Stimulated activated naive CD8-positive, alpha-beta T cell treated with anti-CD3 and anti-CD28 coated beads, Interleukin-15, Interleukin-2, amounts not matched to agents 100 ng/mL and 50 ng/mL, for 24 hours (primary cell): ENCODE data around the gene FRMD8.
"Not testable (repeated sequence)": the region's sequence is repeated elsewhere in the genome, so short reads cannot be mapped to it uniquely, and the experiment has no call there.

Source experiments
- H3K27ac Mint-ChIP-seq: one replicate; pipeline ENCODE4 v1.8.0; 2021; ENCODE audit warnings: mild to moderate bottlenecking, mixed read lengths
- H3K27me3 Mint-ChIP-seq: one replicate; pipeline ENCODE4 v1.8.0; 2021; ENCODE audit warnings: mixed read lengths
- H3K36me3 Mint-ChIP-seq: one replicate; pipeline ENCODE4 v1.8.0; 2021; ENCODE audit warnings: low read depth, mixed read lengths
- H3K4me1 Mint-ChIP-seq: one replicate; pipeline ENCODE4 v1.8.0; 2021; ENCODE audit warnings: low read depth, mixed read lengths
- H3K4me3 Mint-ChIP-seq: one replicate; pipeline ENCODE4 v1.8.0; 2021; ENCODE audit warnings: mild to moderate bottlenecking, mixed read lengths
- H3K9me3 Mint-ChIP-seq: one replicate; pipeline ENCODE4 v1.8.0; 2021; ENCODE audit warnings: mixed read lengths

FRMD8 gene

DNA sequence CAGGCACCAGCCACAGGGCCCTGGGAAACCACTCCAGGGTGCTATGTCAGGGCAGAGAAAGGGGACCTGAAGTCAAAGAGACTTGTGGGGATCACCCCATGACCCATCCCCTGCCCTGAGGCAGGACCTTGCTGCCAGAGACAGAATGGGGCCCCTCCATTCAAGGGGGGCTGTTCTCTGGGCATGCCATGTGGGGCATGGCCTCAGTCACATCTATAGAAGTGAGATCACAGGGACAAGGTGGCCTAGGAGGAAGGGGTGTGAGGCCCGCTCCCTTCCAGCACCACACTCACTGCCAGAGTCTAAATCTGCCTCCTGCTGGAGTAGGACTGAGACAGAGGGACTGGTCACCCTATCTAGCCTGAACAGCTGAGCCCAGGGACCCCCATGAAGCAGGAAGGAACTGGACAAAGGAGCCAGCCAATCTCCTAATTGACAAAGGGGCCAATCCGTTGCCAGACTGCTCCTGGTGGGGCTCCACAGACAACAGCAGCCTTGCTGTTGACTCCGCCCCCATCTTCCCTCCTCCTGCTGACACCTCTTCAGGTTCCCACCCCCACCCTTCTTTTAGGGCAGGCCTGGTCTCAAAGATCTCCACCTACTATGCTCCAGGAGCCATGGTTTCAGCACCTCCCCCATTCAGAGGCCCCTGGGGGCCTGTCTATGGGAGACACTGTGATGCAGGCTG, 62.1 kb downstream of the FRMD8 start:
- Mint-ChIP-seq H3K27ac (peak overlapping the region; percentile 52), H3K4me1 (peaks cover 28% of the 10 kb centered on the region), H3K27me3 (no peaks in the 10 kb centered on the region), H3K36me3 (peaks cover 12% of the 10 kb centered on the region), H3K9me3 (no peaks in the 10 kb centered on the region), H3K4me3 (no peak overlapping the region)

DNA sequence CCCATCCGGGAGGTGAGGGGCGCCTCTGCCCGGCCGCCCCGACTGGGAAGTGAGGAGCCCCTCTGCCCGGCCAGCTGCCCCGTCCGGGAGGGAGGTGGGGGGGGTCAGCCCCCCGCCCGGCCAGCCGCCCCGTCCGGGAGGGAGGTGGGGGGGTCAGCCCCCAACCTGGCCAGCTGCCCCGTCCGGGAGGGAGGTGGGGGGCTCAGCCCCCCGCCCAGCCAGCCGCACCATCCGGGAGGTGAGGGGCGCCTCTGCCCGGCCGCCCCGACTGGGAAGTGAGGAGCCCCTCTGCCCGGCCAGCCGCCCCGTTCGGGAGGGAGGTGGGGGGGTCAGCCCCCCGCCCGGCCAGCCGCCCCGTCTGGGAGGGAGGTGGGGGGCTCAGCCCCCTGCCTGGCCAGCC, 64.9 kb downstream of the FRMD8 start:
- H3K4me1 Mint-ChIP-seq: peaks cover 41% of the 10 kb centered on the region
- not testable (repeated sequence) for H3K27me3 Mint-ChIP-seq, H3K27ac Mint-ChIP-seq, H3K9me3 Mint-ChIP-seq, H3K36me3 Mint-ChIP-seq, H3K4me3 Mint-ChIP-seq

DNA sequence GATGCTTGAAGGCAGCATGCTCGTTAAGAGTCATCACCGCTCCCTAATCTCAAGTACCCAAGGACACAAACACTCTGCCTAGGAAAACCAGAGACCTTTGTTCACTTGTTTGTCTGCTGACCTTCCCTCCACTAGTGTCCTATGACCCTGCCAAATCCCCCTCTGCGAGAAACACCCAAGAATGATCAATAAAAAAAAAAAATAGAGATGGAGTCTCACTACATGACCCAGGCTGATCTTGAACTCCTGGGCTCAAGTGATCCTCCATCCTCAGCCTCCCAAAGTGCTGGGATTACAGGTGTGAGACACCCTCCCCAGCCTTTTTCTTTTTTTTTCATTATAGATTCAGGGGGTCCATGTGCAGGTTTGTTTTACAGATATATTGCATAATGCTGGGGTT, 65.8 kb downstream of the FRMD8 start:
- H3K27ac Mint-ChIP-seq, H3K36me3 Mint-ChIP-seq, H3K9me3 Mint-ChIP-seq, H3K4me3 Mint-ChIP-seq, H3K27me3 Mint-ChIP-seq: not testable (repeated sequence)
- H3K4me1 Mint-ChIP-seq: peaks cover 47% of the 10 kb centered on the region

DNA sequence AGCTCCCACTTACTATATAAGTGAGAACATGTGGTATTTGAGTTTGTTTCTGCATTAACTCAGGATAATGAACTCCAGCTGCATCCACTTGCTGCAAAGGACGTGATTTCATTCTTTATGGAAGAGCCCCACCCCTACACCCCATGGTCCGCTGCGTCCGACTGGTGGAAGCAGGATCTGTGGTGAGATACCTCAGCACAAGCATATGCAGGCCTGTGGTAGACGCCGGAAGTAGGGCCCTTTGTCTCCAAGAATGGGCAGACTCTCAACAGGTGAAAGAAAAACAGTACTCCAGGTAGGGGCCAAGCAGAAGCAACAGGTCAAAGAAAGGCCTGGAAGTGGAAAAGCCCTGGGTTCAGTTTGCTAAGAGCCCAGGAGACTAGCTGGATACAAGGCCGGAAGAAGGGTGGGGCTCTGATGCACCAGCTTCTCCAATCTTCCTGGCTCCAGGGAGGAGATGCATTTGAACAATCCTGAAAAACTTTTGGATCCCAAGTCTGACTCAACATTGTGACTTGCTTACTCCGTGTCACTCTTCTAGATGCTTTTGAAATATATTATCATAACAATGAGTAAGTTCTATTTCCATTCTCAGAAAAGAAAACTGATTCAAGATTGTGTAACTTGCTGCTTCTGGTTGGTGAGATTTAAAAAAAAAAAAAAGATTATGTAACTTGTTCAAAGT, 66.5 kb downstream of the FRMD8 start:
- no peak overlapping the region for H3K27ac Mint-ChIP-seq
- no peaks in the 10 kb centered on the region for H3K9me3 Mint-ChIP-seq
- H3K27me3 Mint-ChIP-seq: no peaks in the 10 kb centered on the region
- peak overlapping the region; percentile 25 for H3K4me3 Mint-ChIP-seq
- H3K36me3 Mint-ChIP-seq: peaks cover 5% of the 10 kb centered on the region
- peaks cover 43% of the 10 kb centered on the region for H3K4me1 Mint-ChIP-seq

DNA sequence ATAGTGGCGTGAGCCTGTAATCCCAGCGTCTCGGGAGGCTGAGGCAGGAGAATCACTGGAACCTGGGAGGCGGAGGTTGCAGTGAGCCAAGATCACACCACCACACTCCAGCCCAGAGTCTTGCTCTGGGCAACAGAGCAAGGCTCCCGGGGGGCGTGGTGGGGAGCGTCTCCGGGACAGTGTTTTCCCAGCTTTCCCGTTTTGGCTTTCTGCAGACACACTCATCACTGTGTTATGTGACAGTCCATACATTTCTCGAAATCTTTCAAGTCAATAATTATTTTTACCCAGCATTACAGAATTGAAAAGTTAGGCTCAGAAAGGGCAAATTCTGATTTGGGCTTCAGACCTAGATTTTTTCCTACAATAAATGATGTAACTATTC, 67.9 kb downstream of the FRMD8 start:
- H3K36me3 Mint-ChIP-seq: peaks cover 5% of the 10 kb centered on the region
- H3K4me3 Mint-ChIP-seq: peak overlapping the region; percentile 89
- peaks cover 35% of the 10 kb centered on the region for H3K4me1 Mint-ChIP-seq
- no peaks in the 10 kb centered on the region for H3K27me3 Mint-ChIP-seq
- H3K9me3 Mint-ChIP-seq: no peaks in the 10 kb centered on the region
- H3K27ac Mint-ChIP-seq: no peak overlapping the region

DNA sequence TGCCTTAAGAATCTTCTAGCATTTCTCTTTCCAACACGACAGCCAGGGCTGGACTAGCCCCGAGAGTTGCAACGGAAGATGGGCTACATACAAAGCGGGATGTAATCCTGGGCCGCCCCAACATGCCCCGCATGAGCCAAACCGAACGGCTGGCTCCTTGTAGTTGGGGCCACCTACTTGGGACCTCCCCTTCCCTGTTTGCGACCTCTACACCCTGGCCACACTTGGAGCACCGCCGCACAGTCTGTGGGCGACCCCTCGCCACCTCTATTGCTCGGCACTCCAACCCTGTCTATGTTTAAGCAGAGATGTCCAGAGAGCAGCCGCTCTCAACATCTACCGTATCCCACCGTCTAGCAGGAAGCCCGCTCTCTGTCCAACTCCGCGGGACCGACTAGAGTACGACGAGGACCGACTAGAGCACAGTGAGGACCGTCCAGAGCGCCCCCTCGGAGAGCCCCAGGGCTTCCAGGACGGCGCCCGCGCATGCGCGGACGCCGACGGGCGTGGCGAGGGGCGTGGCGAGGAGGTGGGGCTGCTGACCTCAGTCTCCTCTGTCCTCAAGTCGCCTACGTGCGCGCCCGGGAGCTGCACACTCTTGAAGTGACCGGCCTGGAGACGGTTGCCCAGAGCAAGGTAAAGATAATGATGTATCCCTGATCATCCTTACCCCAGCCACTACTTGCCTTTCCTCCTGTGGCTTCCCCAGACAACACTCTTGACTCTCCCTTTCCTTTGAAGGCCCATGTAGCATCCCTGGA, 68.4 kb downstream of the FRMD8 start:
- Mint-ChIP-seq H3K4me3 (peak overlapping the region; percentile 89), H3K27ac (peak overlapping the region; percentile 87), H3K27me3 (no peaks in the 10 kb centered on the region), H3K9me3 (no peaks in the 10 kb centered on the region), H3K36me3 (peaks cover 5% of the 10 kb centered on the region), H3K4me1 (peaks cover 35% of the 10 kb centered on the region)

DNA sequence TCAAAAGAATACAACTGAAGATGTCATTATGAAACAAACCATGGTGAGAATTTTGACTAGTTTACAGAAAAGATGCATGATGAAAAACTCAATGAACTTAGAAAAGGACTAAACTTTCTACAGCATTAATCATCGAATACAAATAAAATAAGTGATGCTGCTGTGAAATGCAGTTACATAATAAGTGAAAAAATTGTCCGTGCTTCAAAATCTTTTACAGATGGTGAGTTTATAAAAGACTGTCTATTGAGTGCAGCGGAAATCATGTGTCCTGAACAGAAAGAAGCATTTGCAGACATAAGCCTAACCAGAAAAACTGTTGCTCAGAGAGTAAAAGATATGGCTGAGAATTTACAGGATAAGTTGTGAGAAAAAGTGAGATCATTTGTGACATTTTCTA, 70.0 kb downstream of the FRMD8 start:
- Mint-ChIP-seq H3K27me3 (no peaks in the 10 kb centered on the region), H3K4me3 (peak overlapping the region; percentile 59), H3K36me3 (peaks cover 5% of the 10 kb centered on the region), H3K4me1 (peaks cover 35% of the 10 kb centered on the region), H3K9me3 (no peaks in the 10 kb centered on the region), H3K27ac (no peak overlapping the region)

DNA sequence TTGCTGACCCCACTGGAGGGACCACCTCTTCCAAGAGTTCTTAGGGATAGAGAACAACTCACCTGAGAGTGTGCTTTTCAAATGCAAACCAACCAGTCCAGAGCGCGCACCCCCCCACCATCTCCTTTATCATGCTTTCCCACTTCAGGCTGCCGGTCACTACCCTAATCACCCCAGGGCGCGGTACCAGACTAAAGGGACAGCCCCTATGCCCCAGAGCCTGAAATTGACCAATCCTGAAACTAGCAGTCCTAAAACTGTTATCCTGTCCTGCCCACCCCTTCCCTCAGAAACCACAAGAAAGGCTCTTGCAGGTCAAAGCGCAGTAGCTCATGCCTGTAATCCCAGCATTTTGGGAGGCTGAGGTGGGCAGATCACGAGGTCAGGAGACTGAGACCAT, 73.1 kb downstream of the FRMD8 start:
- H3K27ac Mint-ChIP-seq: no peak overlapping the region
- peaks cover 21% of the 10 kb centered on the region for H3K4me1 Mint-ChIP-seq
- no peak overlapping the region for H3K4me3 Mint-ChIP-seq
- H3K36me3 Mint-ChIP-seq: peaks cover 5% of the 10 kb centered on the region
- H3K9me3 Mint-ChIP-seq: no peaks in the 10 kb centered on the region
- no peaks in the 10 kb centered on the region for H3K27me3 Mint-ChIP-seq
